ENCODE results near the gene SORCS3. TPM values are rescaled to one million over a fixed set of nuclear protein-coding genes. Genes with fewer than 3 reads are reported as not detected.

The SORCS3 gene
- total and polyA plus RNA-seq, 2 of the 4 experiments (the other 2 are of a cell fraction): not detected

GRCh38 chr10:105259201-105259600, 618.1 kb downstream of the SORCS3 start:
- CTCF ChIA-PET: no interaction called here
- no TSS peak for BruUV-seq (replicated peaks)
- peaks cover 6% of the 10 kb centered on the region for H3K9me3 ChIP-seq (ENCODE audit: control insufficient read depth, insufficient read depth, low read length)
- no peak overlapping the region for H3K14ac ChIP-seq (replicated peaks; ENCODE audit: low read depth, low read length)
- intact Hi-C loops (cut with micrococcal nuclease): no loop called here
- in situ Hi-C loops (cut with MboI; ENCODE audit: low sequenced_read_pairs): no loop called here
- no peak overlapping the region for H2BK20ac ChIP-seq (ENCODE audit: low read depth, low read length)
- H3K27me3 ChIP-seq (ENCODE audit: control insufficient read depth, insufficient read depth, low read length): no peaks in the 10 kb centered on the region
- H2AK5ac ChIP-seq (ENCODE audit: low read depth, low read length): no peak overlapping the region
- H4K8ac ChIP-seq (ENCODE audit: low read depth in 2 of 2, low read length in 2 of 2): no peak overlapping the region
- H2AK9ac ChIP-seq (replicated peaks; ENCODE audit: low read depth, low read length, poor library complexity): no peak overlapping the region
- no peak overlapping the region for H3K56ac ChIP-seq (ENCODE audit: extremely low read depth, insufficient read depth, low read length)
- no peaks in the 10 kb centered on the region for H3K36me3 ChIP-seq (ENCODE audit: control insufficient read depth, insufficient read depth, low read length)
- H3K4ac ChIP-seq (ENCODE audit: low read depth, low read length): no peak overlapping the region
- POLR2A ChIA-PET (ENCODE audit: unreplicated experiment): no interaction called here
- no peak overlapping the region for H4K5ac ChIP-seq (ENCODE audit: low read depth, low read length)
- H3K4me2 ChIP-seq (ENCODE audit: low read depth, low read length): no peak overlapping the region
- DNase-seq (no peak), ATAC-seq (ENCODE audit: low read depth) (no peak)
- no peaks in the 10 kb centered on the region for H4K20me1 ChIP-seq (ENCODE audit: insufficient read depth, low read length)
- no CpG with 5 or more reads among the region's 2 CpGs for WGBS, 2 experiments (ENCODE audit: extremely low coverage in 2 of 2, insufficient read length in 1 of 2)
- no peak overlapping the region for H3K27ac ChIP-seq (ENCODE audit: insufficient read depth, low read length)
- no peaks in the 10 kb centered on the region for H3K9me1 ChIP-seq (ENCODE audit: insufficient read depth, low read length)
- H3K4me3 ChIP-seq (ENCODE audit: insufficient read depth, low read depth, low read length): no peak overlapping the region
- H3K18ac ChIP-seq (ENCODE audit: low read depth, low read length): no peak overlapping the region
- no peak overlapping the region for H2BK120ac ChIP-seq (ENCODE audit: low read depth, low read length)
- H2BK5ac ChIP-seq (ENCODE audit: low read depth, low read length, poor library complexity, severe bottlenecking): no peak overlapping the region
- dilution Hi-C loops (cut with HindIII; ENCODE audit: low sequenced_read_pairs, unreplicated experiment): no loop called here
- no peaks in the 10 kb centered on the region for H3K4me1 ChIP-seq (ENCODE audit: control insufficient read depth, insufficient read depth, low read length)
- TF ChIP-seq CHD1 (IDR thresholded peaks at IDR 0.05; ENCODE audit: low read depth, low read length) (no peak), BHLHE40 (IDR thresholded peaks at IDR 0.05; ENCODE audit: low read depth, low read length) (no peak), MAZ (IDR thresholded peaks at IDR 0.05; ENCODE audit: borderline replicate concordance, low read depth, low read length) (no peak)
- H4K91ac ChIP-seq (ENCODE audit: insufficient read depth, low read depth, low read length): no peak overlapping the region
- no peak overlapping the region for H3K23ac ChIP-seq (ENCODE audit: low read depth, low read length)
- no peak overlapping the region for H3K9ac ChIP-seq (ENCODE audit: low read depth, low read length)
- no peaks in the 10 kb centered on the region for H3K79me1 ChIP-seq (ENCODE audit: low read depth in 1 of 2, low read length in 2 of 2)
- no peak overlapping the region for H2BK15ac ChIP-seq (ENCODE audit: low read depth, low read length)
- H2AFZ ChIP-seq (replicated peaks; ENCODE audit: low read length, poor library complexity): no peak overlapping the region

All from IMR-90 (cell line).